ENCODE measurements around the gene LRRC7.

LRRC7 gene

DNA sequence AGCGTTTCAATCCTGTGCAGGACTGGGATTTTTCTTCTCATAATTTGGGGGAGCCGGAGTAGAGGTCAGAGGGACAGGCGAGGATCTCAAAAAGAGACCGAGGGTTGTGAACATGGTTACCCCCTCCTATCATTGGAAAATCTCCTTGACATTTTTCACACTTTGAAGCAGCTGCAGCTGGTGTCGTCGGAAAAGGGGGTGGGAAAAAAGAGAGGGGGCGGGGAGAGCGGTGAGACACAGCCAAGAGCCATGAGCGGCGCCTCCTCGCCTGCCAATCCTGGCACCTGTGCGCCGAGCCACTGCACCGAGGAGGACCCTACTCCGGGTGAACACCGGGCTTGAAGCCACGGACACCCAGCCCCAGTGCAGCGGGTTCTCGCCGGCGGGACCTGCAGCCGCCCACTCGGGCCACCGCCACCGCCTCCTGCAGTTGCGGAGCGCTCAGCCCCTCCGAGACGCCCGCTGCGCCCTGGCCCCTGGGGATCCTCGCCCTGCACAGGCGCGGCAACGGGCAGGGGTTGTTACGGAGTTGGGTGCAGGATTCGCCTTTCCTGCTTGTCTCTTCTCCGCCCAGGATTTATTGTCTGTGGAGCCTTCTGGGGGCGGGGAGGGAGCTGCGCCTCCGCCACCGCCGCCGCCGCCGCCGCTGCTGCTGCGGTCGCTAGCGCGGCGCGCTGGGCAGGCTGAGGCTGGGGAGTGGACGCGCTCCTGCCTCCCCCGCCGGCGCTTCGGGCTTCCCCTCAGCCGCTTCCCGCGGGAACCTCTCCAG lies at the start of gene LRRC7:
LRRC7 (plus strand) TSS at position 271 of the 769 bp plus-strand sequence. CDS start 718 bp downstream, outside the sequence.
- peak; percentile 56 for DNase-seq

DNA sequence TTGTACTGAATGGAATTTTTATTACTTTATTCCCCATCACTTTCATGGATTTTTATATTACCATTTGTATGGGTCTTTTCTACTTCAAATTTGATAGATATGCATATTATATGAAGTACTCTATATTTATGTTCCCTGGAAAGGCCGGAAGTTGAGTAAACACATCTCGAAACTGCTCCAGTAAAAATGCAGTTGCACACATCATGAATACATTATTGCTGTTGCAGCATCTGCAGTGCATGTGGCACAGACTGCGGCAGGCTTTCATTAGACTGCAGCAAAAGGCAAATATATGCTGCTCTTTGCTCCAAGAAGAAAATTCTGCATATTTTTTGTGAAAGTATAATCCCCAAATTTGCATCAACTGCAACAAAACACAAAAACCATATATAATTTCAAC lies 48.7 kb upstream of the LRRC7 start:
- DNase-seq: no peak

DNA sequence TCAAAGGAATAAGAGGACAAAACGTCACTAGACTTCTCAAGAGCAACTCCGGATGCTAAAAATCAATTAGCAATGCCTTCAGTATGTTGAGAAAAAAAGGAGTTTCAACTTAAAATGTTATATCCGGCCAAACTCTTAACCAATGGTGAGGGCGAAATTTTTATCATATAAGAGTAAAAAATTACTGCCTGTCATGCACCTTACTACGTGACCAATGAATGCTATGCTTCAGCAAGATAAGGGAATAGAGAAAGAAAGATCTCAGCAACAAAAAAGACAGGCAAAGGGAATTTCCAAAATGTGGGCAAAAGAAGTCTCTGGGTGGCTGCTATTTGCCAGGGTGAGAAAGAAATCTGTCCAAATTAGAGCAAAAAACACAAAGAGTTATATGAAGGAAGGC lies 47.4 kb upstream of the LRRC7 start:
- DNase-seq: no peak

DNA sequence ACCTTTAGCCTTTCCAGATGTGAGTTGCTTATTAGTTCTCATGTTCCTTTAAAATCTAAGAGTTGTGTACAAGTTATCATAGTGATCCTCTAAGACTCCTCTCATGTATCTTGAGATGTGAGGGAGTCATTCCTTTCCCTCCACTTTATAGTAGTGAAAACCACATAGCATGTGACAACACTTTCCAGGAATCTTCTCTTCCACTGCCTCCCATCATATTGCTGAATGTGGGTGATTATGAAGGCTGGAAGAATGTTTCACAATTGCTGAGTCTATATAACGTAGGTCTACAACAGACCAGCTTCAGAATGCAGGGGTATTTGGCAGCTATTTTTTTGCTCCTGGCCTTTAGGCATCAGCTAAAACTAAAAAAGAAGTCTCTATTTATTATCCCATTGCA lies 44.7 kb upstream of the LRRC7 start:
- no peak for DNase-seq

- no peak for DNase-seq
Observed at GRCh38 chr1:69523461-69523860, 44.3 kb upstream of the LRRC7 start.

- no peak for DNase-seq
Observed at GRCh38 chr1:69524015-69524414, 43.7 kb upstream of the LRRC7 start.

DNA sequence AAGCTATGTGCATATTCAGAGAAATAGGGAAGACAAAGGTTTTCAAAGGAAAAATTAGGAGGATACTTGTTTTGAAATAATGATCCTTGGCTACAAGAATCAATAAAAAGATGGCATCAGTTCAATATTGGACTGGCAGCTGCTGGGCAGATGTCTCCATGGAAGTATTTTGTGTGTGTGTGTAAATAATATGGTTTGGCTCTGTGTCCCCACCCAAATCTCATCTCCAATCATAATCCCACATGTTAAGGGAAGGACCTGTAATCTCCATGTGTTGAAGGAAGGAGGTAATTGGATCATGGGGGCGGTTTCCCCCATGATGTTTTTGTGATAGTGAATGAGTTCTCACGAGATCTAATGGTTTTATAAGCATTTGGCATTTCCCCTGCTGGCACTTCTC lies 40.4 kb upstream of the LRRC7 start:
- DNase-seq: no peak

DNA sequence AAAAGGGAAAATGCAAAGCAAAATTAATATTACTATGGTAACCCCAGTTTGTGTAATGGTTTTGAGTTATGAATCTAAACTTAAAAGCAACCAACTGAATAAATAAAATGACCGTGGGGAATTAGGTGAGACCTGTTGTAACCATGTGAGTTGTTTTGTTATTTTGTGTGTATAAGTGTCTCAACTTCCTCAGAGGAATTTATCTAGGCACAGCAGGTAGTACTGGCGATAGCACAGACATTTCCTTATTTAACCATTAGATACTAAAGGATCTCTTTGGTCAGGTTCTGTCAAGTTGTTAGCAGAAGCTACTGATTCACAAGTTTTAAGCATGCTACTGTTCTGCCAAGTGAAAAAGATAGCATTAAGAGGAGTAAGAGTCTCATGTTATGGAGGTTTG lies 39.3 kb upstream of the LRRC7 start:
- peak; percentile 57 for DNase-seq

DNA sequence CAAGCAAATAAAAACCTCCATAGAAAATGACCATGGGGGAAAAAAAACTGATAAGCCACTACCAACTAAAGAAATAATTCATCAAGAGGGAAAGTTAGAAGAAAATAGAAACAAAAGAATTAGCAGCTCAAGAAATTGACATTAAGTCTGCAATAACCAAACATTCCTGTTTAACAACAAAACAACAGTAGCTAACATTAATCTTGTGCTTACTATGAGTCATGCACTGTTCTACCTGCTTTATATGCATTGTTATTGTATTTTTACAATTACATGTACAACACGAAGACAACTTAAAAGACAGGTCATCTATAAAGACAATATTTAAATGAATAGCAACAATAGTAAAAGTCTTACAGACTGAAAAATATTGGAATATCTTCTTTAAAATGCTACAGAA lies 34.4 kb upstream of the LRRC7 start:
- no peak for DNase-seq

DNA sequence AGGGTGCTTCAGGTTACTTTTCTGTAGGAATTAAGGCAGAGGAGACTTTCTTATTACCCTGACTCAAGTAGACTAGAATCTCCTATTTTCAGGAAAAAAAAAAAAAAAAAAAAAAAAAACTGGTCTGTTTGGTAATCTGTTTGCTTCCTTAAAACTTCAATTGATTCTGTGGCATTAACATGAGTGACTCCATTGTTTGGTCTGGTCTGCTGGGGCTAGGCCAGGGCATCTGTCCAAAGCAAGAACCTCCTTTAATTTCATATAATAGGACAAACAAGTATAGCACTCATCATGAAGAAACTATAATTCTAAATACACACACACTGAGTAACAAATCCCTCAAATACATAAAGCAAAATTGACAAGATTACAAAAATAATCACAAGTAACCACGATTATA lies 32.9 kb upstream of the LRRC7 start:
- DNase-seq: no peak

DNA sequence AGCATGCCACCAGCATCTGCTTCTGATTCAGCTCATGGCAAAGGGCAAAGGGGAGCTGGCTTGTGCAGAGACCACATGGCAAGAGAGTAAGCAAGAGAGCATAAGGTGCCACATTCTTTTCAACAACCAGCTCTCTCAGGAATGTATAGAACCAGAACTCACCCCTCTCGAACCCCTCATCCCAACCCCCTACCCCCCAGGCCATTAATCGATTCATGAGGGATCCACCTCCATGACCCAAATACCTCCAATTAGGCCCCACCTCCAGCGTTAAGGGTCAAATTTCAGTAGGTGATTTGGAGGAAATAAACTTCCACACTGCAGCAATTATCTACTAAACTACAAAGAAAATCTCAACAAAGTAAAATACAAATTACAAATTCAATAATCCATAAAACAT lies 32.2 kb upstream of the LRRC7 start:
- DNase-seq: no peak

GRCh38 chr1:69540052-69540451 lies 27.7 kb upstream of the LRRC7 start:
- DNase-seq: peak; percentile 97

- no peak for DNase-seq
Observed at GRCh38 chr1:69551476-69552324, 16.0 kb upstream of the LRRC7 start.

GRCh38 chr1:69553726-69554125 lies 14.0 kb upstream of the LRRC7 start:
- DNase-seq: no peak

DNA sequence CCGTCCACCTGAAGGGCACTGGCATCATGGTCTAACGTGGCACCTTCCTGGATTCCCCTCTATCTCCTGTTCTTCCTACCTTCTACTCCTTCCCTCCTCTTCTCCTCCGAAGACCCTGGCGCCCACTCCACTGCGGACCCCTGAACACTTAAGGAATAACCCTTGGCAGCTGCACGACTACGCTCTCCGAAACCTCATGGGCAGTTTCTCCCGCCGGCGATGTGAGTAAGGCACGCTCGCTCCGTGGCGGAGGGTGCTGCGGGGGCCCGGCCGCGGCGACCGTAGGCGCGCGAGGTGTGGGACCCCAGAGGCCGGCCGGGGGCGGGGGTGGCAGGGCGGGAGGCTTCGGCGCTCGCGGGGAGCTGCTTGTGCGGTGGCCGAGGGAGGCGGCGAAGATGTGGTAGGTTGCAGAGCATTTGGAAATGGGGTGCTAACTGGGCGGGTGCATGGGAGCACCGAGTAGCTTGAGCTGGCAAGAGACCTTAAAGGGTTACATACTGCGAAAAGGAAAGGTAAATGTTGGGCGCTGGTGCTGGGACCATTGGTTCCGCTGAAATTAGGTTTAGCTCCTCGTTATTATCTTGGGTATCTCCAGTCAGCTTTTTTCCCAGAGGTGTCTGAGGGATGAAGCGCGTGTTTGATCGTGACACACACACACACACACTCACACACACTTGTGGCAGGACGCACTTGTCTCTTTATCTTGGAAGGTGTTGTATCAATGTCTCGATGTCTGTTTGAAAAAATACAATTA lies 876 bp downstream of the LRRC7 start:
- DNase-seq: peak; percentile 43

GRCh38 chr1:69569175-69569541 lies 1.4 kb downstream of the LRRC7 start:
- DNase-seq: no peak

DNA sequence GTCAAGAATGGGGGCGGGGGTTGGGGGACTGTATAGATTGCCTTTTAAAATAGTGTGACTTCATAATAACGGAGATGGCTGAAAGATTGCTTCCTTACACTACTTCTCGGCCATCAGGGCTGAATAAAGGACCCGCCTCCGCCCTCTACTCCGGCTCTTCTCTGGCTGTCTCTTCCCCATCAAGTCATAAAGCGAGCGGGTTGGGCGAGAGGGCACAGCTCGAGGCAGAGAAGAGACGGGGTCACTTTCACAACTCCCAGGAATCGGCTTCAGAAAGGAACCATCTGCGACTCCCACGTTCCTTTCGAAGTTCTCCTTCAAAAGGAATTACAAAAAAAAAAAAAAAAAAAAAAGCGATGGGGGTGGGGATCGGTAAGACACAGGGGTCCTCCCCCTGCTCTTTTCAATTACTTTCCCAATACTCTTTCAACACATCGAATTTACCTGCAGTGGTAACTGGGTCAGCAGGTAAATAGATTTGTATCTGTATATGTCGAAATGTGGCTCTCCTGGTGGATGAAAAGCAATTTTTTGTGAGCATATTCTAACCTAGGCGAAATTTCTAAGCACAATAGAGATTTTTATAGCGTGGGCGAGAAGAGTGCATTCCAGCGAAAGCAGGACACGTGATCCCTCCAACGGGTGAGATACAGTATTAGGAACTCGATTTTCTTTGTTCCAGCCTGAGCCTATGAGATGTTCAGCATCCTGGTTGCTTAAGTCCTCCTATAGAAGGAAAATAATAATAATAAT lies 2.0 kb downstream of the LRRC7 start:
- DNase-seq: peak; percentile 36

DNA sequence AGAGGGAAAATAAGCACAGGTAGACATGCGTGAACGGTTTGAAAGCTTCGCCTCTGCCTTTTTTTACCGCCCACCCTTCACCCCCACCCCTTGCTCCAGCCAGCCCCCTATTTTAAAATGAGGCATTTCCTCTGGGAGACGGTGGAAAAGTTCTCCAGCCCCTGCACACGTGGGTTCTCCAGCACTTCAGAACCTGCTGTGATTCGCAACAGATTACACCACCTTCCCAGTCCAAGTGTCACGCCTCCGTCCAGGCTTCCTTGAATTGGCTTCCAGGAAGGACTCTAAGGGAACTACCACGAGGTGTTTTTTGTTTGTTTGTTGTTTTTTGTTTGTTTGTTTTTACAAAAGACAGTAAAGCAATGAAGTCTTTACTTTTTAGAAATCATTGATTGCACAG lies 2.6 kb downstream of the LRRC7 start:
- DNase-seq: no peak

DNA sequence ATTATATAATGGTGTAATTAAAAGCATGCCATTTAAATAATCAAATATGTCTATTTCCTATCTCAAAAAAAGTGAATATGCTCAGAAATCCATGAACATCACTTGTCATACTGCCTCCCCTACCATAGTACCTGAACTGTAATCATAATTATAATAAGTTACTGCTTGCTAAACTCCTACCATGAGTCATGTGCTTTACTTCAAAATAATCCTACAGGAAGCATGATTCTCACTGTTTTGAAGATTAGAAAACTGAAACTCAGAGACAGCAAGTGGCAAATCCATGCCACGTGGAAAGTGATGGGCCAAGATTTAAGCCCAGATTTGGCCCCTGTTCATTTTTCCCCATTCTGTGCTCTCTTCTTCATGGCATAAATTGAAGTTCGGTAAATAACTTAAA lies 5.2 kb downstream of the LRRC7 start:
- DNase-seq: no peak

GRCh38 chr1:69573911-69574310 lies 6.2 kb downstream of the LRRC7 start:
- no peak for DNase-seq

DNA sequence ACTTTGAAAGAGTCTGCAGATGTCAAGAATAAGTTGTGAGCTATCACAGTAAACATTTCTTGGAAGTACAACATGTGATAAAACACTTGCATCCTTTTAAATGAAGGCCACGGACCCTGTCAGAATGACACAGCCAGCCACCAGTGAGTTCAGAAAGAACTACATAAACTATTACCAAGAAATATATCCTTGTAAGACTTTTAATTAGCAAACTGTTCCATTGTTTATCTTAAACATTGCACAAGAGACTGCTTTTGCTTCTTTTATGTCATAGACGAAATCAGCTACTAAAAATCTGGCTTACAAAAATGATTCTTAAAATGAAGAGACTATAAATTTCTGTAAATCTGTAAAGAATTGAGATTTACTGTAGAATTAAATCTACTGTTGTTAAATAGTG lies 17.9 kb downstream of the LRRC7 start:
- DNase-seq: no peak

GRCh38 chr1:69587391-69587790 lies 19.7 kb downstream of the LRRC7 start:
- DNase-seq: peak; percentile 42

DNA sequence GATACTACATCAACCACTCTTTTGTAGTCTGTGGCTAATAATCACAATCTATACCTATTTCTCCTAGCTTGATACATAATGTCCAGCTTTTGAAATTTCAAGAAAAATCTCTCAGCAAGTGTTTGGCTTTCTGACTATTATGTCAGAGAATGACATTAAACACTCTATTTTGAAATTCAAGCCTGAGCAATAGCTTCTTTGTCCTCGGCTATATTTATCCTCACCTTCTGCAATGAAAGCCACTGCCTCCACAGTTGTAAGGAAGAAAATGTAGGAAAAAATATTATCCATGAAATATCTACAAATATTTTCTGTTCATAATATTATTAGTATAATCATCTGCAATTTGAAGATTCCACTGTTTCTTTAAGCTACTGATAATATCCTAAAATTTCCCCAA lies 22.1 kb downstream of the LRRC7 start:
- no peak for DNase-seq

Measured in hematopoietic multipotent progenitor cell treated with erythropoietin and hydrocortisone succinate and interleukin-3 and kit ligand, for 4 days (in vitro differentiated cells).